MM.1S (cell line): ENCODE data around the gene WIPF2.

Experiments used
- DNase-seq: peaks from one replicate; pipeline ENCODE4 v3.0.0-alpha.2; 2015
- H2AFZ ChIP-seq: fragments of 300-600 bp; sonication (generic); 2 replicates; pipeline ENCODE4 v1.6.0; 2016; ENCODE audit warnings: antibody characterized with exemption, low read length
- H3F3A ChIP-seq: fragments of 300-600 bp; sonication (generic); 2 replicates; pipeline ENCODE4 v1.6.1; 2016; ENCODE audit warnings: mild to moderate bottlenecking, antibody characterized with exemption, low read length, moderate library complexity, mixed read lengths; ENCODE audit not compliant: insufficient read depth
- H3K27ac ChIP-seq: fragments of 300-600 bp; sonication (generic); 2 replicates; pipeline ENCODE4 v1.5.1; 2016; ENCODE audit warnings: mild to moderate bottlenecking, low read length
- H3K27me3 ChIP-seq: fragments of 300-600 bp; sonication (generic); replicated peaks from 2 replicates; pipeline ENCODE4 v1.6.0; 2016; ENCODE audit warnings: low read length; ENCODE audit not compliant: insufficient read depth
- H3K36me3 ChIP-seq: fragments of 300-600 bp; sonication (generic); replicated peaks from 2 replicates; pipeline ENCODE4 v1.6.1; 2016; ENCODE audit warnings: mild to moderate bottlenecking, low read length, mixed read lengths; ENCODE audit not compliant: insufficient read depth
- H3K4me1 ChIP-seq: fragments of 300-600 bp; sonication (generic); 2 replicates; pipeline ENCODE4 v1.6.1; 2016; ENCODE audit warnings: low read length, mixed read lengths
- H3K4me2 ChIP-seq: fragments of 300-600 bp; sonication (generic); 2 replicates; pipeline ENCODE4 v1.6.0; 2016; ENCODE audit warnings: low read depth, low read length
- H3K4me3 ChIP-seq: fragments of 300-600 bp; sonication (generic); 2 replicates; pipeline ENCODE4 v1.5.1; 2016; ENCODE audit warnings: low read length, mixed read lengths
- H3K79me2 ChIP-seq: fragments of 300-600 bp; sonication (generic); 2 replicates; pipeline ENCODE4 v1.6.1; 2016; ENCODE audit warnings: mixed run types, low read length, mixed read lengths
- H3K9ac ChIP-seq: fragments of 300-600 bp; sonication (generic); 2 replicates; pipeline ENCODE4 v1.6.1; 2016; ENCODE audit warnings: low read length, mixed read lengths
- H3K9me2 ChIP-seq: fragments of 300-600 bp; sonication (generic); replicated peaks from 2 replicates; pipeline ENCODE4 v1.6.1; 2016; ENCODE audit warnings: mild to moderate bottlenecking, low read length, mixed read lengths; ENCODE audit not compliant: insufficient read depth
- H3K9me3 ChIP-seq: fragments of 300-600 bp; sonication (generic); replicated peaks from 2 replicates; pipeline ENCODE4 v1.6.1; 2016; ENCODE audit warnings: mild to moderate bottlenecking, low read length, mixed read lengths; ENCODE audit not compliant: insufficient read depth
- H4K20me1 ChIP-seq: fragments of 300-600 bp; sonication (generic); 2 replicates; pipeline ENCODE4 v1.6.1; 2016; ENCODE audit warnings: mild to moderate bottlenecking, low read length, moderate library complexity, mixed read lengths; ENCODE audit not compliant: insufficient read depth
- EZH2 ChIP-seq: fragments of 300-600 bp; sonication (generic); optimal IDR thresholded peaks from 2 replicates; pipeline ENCODE3; 2017; ENCODE audit warnings: low read depth, mild to moderate bottlenecking, antibody characterized with exemption, low read length, mixed read lengths
- EZH2phosphoT487 ChIP-seq: fragments of 300-600 bp; sonication (generic); IDR thresholded peaks from 2 replicates; pipeline ENCODE4 v1.6.1; 2018; ENCODE audit warnings: antibody characterized with exemption, low read length
- TF ChIP-seq, protein P1 (sequence below): fragments of 300-600 bp; sonication (generic); IDR thresholded peaks from 2 replicates; pipeline ENCODE4 v1.5.1; 2016; ENCODE audit warnings: antibody characterized with exemption, low read length, mixed read lengths

WIPF2 gene

GRCh38 chr17:40326832-40327199 is 107.7 kb downstream of the WIPF2 start:
- Histone ChIP-seq H3K9me3 (no peaks in the 10 kb centered on the region), H3K4me1 (peaks cover 50% of the 10 kb centered on the region), H4K20me1 (peaks cover 38% of the 10 kb centered on the region), H3K27ac (peak overlapping the region; percentile 88; the same call in 1 of the 2 replicates), H3K9ac (peak overlapping the region; percentile 62; the same call in 1 of the 2 replicates), H3F3A (peaks cover 40% of the 10 kb centered on the region), H2AFZ (no peak overlapping the region), H3K79me2 (peaks cover 97% of the 10 kb centered on the region), H3K4me2 (peak overlapping the region; percentile 90), H3K27me3 (no peaks in the 10 kb centered on the region), H3K9me2 (no peaks in the 10 kb centered on the region), H3K4me3 (peak overlapping the region; percentile 33), H3K36me3 (peaks cover 6% of the 10 kb centered on the region)
- TF ChIP-seq EZH2phosphoT487, result no peak
- TF ChIP-seq, protein P1, sequence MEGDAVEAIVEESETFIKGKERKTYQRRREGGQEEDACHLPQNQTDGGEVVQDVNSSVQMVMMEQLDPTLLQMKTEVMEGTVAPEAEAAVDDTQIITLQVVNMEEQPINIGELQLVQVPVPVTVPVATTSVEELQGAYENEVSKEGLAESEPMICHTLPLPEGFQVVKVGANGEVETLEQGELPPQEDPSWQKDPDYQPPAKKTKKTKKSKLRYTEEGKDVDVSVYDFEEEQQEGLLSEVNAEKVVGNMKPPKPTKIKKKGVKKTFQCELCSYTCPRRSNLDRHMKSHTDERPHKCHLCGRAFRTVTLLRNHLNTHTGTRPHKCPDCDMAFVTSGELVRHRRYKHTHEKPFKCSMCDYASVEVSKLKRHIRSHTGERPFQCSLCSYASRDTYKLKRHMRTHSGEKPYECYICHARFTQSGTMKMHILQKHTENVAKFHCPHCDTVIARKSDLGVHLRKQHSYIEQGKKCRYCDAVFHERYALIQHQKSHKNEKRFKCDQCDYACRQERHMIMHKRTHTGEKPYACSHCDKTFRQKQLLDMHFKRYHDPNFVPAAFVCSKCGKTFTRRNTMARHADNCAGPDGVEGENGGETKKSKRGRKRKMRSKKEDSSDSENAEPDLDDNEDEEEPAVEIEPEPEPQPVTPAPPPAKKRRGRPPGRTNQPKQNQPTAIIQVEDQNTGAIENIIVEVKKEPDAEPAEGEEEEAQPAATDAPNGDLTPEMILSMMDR, result no peak
- TF ChIP-seq EZH2, result no peak
- no peak for DNase-seq

GRCh38 chr17:40327244-40327729 is 108.2 kb downstream of the WIPF2 start:
- peaks cover 36% of the 10 kb centered on the region for H3F3A ChIP-seq
- no peak overlapping the region for H2AFZ ChIP-seq
- no peak overlapping the region for H3K9ac ChIP-seq
- H3K36me3 ChIP-seq, result peaks cover 6% of the 10 kb centered on the region
- H4K20me1 ChIP-seq, result peaks cover 43% of the 10 kb centered on the region
- no peaks in the 10 kb centered on the region for H3K9me2 ChIP-seq
- H3K4me3 ChIP-seq, result no peak overlapping the region
- no peak for DNase-seq
- 0 out of 2 replicates have a peak overlapping the region, but pooled peaks have one; percentile 88 for H3K27ac ChIP-seq
- TF ChIP-seq EZH2phosphoT487, result no peak
- TF ChIP-seq EZH2, result no peak
- TF ChIP-seq, protein P1, result no peak
- H3K79me2 ChIP-seq, result peaks cover 97% of the 10 kb centered on the region
- no peaks in the 10 kb centered on the region for H3K27me3 ChIP-seq
- H3K4me2 ChIP-seq, result peak overlapping the region; percentile 90
- no peaks in the 10 kb centered on the region for H3K9me3 ChIP-seq
- peaks cover 50% of the 10 kb centered on the region for H3K4me1 ChIP-seq

DNA sequence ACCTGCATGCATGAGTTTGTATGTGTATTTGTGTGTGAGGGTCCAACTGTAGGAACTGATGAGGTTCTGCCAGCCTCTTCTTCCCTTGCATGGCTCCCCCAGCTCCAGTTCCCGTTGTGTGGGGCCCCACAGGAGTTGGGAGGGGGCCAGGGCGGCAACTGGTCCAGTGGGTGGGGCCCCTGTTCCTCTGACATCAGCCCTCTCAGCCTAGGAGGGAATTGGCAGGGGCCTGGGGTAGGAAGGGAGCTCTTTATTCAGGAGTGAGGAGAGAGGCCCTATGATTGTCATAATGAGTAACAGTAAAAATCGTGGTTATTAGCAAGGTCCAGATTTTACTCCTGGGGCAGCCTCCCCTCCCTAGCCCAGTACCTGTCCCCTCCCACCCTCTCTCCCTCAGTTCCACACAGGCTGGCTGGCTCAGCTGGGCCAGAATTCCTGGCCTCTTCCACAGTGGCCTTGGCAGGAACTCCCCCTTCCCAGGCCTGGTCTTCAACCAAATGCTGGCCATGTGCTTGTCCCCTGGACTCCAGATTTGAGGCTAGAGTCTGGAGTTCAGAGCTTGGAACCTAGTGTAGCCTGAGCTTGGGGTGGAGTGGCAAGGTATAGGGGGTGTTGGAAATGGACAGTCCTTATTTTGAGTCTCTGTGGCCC is 108.8 kb downstream of the WIPF2 start:
- Histone ChIP-seq H3K4me3 (no peak overlapping the region), H3K36me3 (peaks cover 6% of the 10 kb centered on the region)

More for the DNA sequence above, 108.8 kb downstream of the WIPF2 start:
- Histone ChIP-seq H3K9me3 (no peaks in the 10 kb centered on the region), H4K20me1 (peaks cover 48% of the 10 kb centered on the region), H3K4me2 (no peak overlapping the region), H3K9ac (no peak overlapping the region), H3K27me3 (no peaks in the 10 kb centered on the region), H3K27ac (no peak overlapping the region), H2AFZ (no peak overlapping the region), H3F3A (peaks cover 32% of the 10 kb centered on the region), H3K4me1 (peaks cover 50% of the 10 kb centered on the region), H3K79me2 (peaks cover 98% of the 10 kb centered on the region), H3K9me2 (no peaks in the 10 kb centered on the region)
- no peak for DNase-seq
- no peak for TF ChIP-seq EZH2
- TF ChIP-seq EZH2phosphoT487, result no peak
- TF ChIP-seq, protein P1, result no peak
